ENCODE data around the gene LEMD1. TPM values are rescaled to one million over a fixed set of nuclear protein-coding genes. Genes with fewer than 3 reads are reported as not detected.

LEMD1 gene
- total and polyA plus RNA-seq, 2 donors (not counting 1 experiment from before 2014, with no cell fraction given): not detected

DNA sequence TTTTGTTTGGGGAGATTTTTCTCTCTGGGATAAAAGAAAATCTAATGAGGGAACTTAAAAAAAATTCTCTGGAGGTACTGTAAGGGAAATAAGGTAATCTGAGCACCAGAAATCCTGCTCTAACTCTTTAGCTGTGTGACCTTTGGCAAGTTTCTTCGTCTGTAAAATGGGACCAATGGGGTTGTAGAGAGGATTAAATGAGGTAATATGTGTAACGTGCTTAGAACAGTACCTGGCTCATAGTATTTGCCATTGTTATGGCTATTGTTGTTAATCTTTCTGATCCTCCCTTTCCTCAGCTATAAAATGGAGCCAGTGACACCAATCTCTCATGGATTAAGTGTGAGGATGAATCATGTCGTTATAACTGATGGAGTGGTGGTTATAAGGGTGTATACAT is 64.3 kb downstream of the LEMD1 start:
- H3K36me3 ChIP-seq (ENCODE audit: control insufficient read depth, insufficient read depth, low read length): no peaks in the 10 kb centered on the region
- no peaks in the 10 kb centered on the region for H4K20me1 ChIP-seq (ENCODE audit: control insufficient read depth, extremely low read depth, insufficient read depth, low read length)
- peaks cover 19% of the 10 kb centered on the region for H3K27me3 ChIP-seq (ENCODE audit: control insufficient read depth, insufficient read depth, low read length)
- H3K27ac ChIP-seq (ENCODE audit: insufficient read depth, low read length): no peak overlapping the region
- no peak overlapping the region for H3K9ac ChIP-seq (ENCODE audit: insufficient read depth, low read length)
- H2AFZ ChIP-seq (ENCODE audit: low read length): no peak overlapping the region
- H3K4me1 ChIP-seq (ENCODE audit: control insufficient read depth, extremely low read depth, insufficient read depth, low read length): no peaks in the 10 kb centered on the region
- DNase-seq (ENCODE audit: low read depth in 2 of 2): no peak
- no peak overlapping the region for H3K4me3 ChIP-seq (replicated peaks in 1 of 4; ENCODE audit: control extremely low read depth in 1 of 4, insufficient read depth in 1 of 4, low read depth in 3 of 4, low read length in 4 of 4)
- TF ChIP-seq, protein P1, sequence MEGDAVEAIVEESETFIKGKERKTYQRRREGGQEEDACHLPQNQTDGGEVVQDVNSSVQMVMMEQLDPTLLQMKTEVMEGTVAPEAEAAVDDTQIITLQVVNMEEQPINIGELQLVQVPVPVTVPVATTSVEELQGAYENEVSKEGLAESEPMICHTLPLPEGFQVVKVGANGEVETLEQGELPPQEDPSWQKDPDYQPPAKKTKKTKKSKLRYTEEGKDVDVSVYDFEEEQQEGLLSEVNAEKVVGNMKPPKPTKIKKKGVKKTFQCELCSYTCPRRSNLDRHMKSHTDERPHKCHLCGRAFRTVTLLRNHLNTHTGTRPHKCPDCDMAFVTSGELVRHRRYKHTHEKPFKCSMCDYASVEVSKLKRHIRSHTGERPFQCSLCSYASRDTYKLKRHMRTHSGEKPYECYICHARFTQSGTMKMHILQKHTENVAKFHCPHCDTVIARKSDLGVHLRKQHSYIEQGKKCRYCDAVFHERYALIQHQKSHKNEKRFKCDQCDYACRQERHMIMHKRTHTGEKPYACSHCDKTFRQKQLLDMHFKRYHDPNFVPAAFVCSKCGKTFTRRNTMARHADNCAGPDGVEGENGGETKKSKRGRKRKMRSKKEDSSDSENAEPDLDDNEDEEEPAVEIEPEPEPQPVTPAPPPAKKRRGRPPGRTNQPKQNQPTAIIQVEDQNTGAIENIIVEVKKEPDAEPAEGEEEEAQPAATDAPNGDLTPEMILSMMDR (conservative IDR thresholded peaks at IDR 0.05 in 1 of 2, IDR thresholded peaks at IDR 0.05 in 1 of 2; ENCODE audit: low read depth in 1 of 2, low read length in 2 of 2): no peak
- TF ChIP-seq EZH2 (IDR thresholded peaks at IDR 0.05; ENCODE audit: low read length, missing control alignments): no peak
- no peak overlapping the region for H3K4me2 ChIP-seq (ENCODE audit: extremely low read depth, insufficient read depth, low read length)
- H3K9me3 ChIP-seq (ENCODE audit: control insufficient read depth, insufficient read depth, low read depth, low read length): no peaks in the 10 kb centered on the region
- no peaks in the 10 kb centered on the region for H3K79me2 ChIP-seq (ENCODE audit: control insufficient read depth, insufficient read depth, low read length)

DNA sequence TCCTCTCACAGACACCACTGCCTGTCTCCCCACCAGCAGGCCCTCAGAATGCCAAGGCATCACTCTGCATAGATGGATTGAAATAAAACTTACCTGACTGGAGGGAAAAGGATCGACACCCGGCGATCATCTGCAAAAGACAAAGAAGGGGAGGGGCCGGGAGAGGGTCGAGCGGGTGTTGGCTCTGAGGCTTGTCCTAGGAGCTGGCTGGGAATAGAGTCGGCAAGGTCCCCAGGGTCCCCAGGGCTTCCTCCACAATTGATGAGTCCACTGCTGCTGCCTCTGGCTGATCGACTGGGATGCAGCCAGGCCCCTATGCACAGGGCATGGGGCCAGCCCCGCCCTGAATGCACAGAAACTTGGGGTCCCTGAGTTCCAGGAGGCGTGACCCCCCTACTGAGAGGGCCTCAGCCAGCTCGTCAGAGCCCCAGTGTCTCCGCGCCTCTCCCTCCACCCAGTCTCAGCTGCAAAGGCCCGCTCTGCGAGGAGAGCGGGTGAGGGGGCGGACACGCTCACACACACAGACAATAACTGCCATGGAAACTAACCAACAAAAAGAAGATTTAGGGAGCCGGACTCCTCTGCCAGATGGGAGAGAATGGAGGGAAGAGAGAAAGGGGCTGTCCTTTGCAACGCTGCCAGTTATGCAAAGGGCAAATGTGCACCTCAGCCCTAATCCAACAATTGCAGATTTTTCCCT is 65.3 kb downstream of the LEMD1 start, which contains the start of gene KLHDC8A:
TSS of gene KLHDC8A (minus strand) at position 483 of the 700 bp plus-strand sequence. CDS start 13,318 bp downstream, outside the sequence.
- Histone ChIP-seq H3K4me2 (ENCODE audit: extremely low read depth, insufficient read depth, low read length) (no peak within 1 kb of the TSS), H3K27me3 (ENCODE audit: control insufficient read depth, insufficient read depth, low read length) (peaks cover 19% of the 10 kb centered on the region), H3K79me2 (ENCODE audit: control insufficient read depth, insufficient read depth, low read length) (no peaks in the 10 kb centered on the region), H4K20me1 (ENCODE audit: control insufficient read depth, extremely low read depth, insufficient read depth, low read length) (no peaks in the 10 kb centered on the region), H3K36me3 (ENCODE audit: control insufficient read depth, insufficient read depth, low read length) (no peaks in the 10 kb centered on the region), H3K4me3 (replicated peaks in 1 of 4; ENCODE audit: control extremely low read depth in 1 of 4, insufficient read depth in 1 of 4, low read depth in 3 of 4, low read length in 4 of 4) (no peak within 1 kb of the TSS), H3K9me3 (ENCODE audit: control insufficient read depth, insufficient read depth, low read depth, low read length) (no peaks in the 10 kb centered on the region), H3K4me1 (ENCODE audit: control insufficient read depth, extremely low read depth, insufficient read depth, low read length) (no peaks in the 10 kb centered on the region), H3K9ac (ENCODE audit: insufficient read depth, low read length) (no peak within 1 kb of the TSS), H3K27ac (ENCODE audit: insufficient read depth, low read length) (no peak within 1 kb of the TSS), H2AFZ (ENCODE audit: low read length) (no peak within 1 kb of the TSS)
- DNase-seq (ENCODE audit: low read depth in 2 of 2): peak in 1 of 2 donors; percentile 51
- peak; percentile 62 for TF ChIP-seq EZH2 (IDR thresholded peaks at IDR 0.05; ENCODE audit: low read length, missing control alignments)
- TF ChIP-seq, protein P1 (conservative IDR thresholded peaks at IDR 0.05 in 1 of 2, IDR thresholded peaks at IDR 0.05 in 1 of 2; ENCODE audit: low read depth in 1 of 2, low read length in 2 of 2): no peak

DNA sequence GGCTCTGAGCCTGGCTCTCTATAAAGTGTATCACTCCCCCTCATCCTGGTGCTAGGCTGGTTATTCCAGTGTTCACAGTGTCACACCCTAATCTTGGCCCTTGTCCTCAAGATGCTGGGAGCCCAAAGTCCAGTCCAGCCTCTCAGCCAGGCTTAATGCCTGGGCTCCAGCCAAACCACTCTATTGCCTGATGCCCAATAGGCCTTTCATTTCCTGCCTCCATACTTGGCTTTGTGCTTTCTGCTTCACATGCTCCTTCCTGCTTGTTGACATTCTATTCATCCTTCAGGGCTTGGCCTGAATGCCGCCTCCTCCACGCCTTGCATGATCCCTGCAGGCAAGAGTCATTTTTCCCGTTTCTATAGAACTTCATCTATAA is 66.8 kb downstream of the LEMD1 start:
- Histone ChIP-seq H3K4me2 (ENCODE audit: extremely low read depth, insufficient read depth, low read length) (no peak overlapping the region), H3K36me3 (ENCODE audit: control insufficient read depth, insufficient read depth, low read length) (no peaks in the 10 kb centered on the region), H3K4me3 (replicated peaks in 1 of 4; ENCODE audit: control extremely low read depth in 1 of 4, insufficient read depth in 1 of 4, low read depth in 3 of 4, low read length in 4 of 4) (no peak overlapping the region), H3K9me3 (ENCODE audit: control insufficient read depth, insufficient read depth, low read depth, low read length) (no peaks in the 10 kb centered on the region), H3K4me1 (ENCODE audit: control insufficient read depth, extremely low read depth, insufficient read depth, low read length) (no peaks in the 10 kb centered on the region), H3K27ac (ENCODE audit: insufficient read depth, low read length) (no peak overlapping the region), H3K27me3 (ENCODE audit: control insufficient read depth, insufficient read depth, low read length) (peaks cover 15% of the 10 kb centered on the region), H3K79me2 (ENCODE audit: control insufficient read depth, insufficient read depth, low read length) (no peaks in the 10 kb centered on the region), H3K9ac (ENCODE audit: insufficient read depth, low read length) (no peak overlapping the region), H2AFZ (ENCODE audit: low read length) (no peak overlapping the region), H4K20me1 (ENCODE audit: control insufficient read depth, extremely low read depth, insufficient read depth, low read length) (no peaks in the 10 kb centered on the region)
- TF ChIP-seq, protein P1 (conservative IDR thresholded peaks at IDR 0.05 in 1 of 2, IDR thresholded peaks at IDR 0.05 in 1 of 2; ENCODE audit: low read depth in 1 of 2, low read length in 2 of 2): no peak
- TF ChIP-seq EZH2 (IDR thresholded peaks at IDR 0.05; ENCODE audit: low read length, missing control alignments): no peak
- DNase-seq (ENCODE audit: low read depth in 2 of 2): peak; percentile 10 to 70
